M059J (cell line): ENCODE data around the gene GAK. TPM values are rescaled to one million over a fixed set of nuclear protein-coding genes. Genes with fewer than 3 reads are reported as not detected.
"Not testable (repeated sequence)": the region's sequence is repeated elsewhere in the genome, so short reads cannot be mapped to it uniquely, and the experiment has no call there.

Source experiments
- DNase-seq: peaks from one replicate; pipeline ENCODE4 v3.0.0-alpha.2; 2012; ENCODE audit warnings: low read depth
- total RNA-seq: library from RNA; depleted of rRNA; stranded (reverse); fragments of >200 nt; shearing (Covaris generic); gene quantifications from 2 replicates; pipeline ENCODE4 v1.2.3, GENCODE V29; 2014

GAK gene
- total RNA-seq, 1 experiment from 2014 or later = 67.5 TPM

GRCh38 chr4:952881-953573 is 20.9 kb upstream of the GAK start:
- no peak for DNase-seq

DNA sequence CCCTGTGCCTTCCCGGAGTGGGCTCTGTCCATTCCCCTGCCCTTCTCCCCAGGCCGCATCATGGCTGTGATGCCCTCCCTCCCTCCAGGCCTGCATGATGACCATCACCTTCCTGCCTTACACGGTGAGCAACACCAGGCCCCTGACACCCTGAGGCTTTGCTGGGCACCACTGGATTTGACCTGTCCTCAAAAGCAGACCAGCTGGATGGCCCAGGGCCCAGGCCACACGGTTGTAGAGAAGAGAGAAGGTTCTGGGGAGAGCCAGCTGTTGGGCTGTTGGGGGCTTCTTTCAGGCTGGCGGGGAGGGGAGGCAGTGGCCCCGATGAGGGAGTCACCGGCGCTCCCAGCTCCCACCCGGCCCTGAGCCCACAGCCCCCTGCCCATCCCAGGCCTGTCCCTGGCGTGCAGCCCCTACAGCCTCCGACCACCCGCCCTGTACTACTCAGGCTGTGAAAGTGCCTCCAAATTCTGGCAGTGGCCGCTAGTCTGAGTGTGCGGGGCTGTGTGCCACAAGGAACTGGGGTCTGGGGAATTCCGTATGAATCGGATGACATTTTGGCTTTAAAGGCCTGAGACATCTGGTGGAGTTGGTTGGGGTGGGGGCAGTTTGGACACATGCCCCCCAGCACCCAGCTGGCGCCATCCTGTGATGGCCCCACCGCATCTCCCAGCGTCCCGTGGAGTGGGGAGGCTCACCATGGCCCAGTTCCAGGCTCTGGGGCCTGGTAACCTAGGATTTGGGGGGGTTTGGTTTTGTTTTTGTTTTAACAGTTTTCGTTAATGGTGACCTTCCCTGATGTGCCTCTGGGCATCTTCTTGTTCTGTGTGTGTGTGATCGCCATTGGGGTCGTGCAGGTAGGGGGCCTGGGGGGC is 19.7 kb upstream of the GAK start:
- no peak for DNase-seq

GRCh38 chr4:951186-951585 is 19.1 kb upstream of the GAK start:
- no peak for DNase-seq

GRCh38 chr4:950136-951020 is 18.3 kb upstream of the GAK start:
- DNase-seq = no peak

GRCh38 chr4:949656-950055 is 17.5 kb upstream of the GAK start:
- no peak for DNase-seq

- no peak for DNase-seq
These were observed 16.8 kb upstream of the GAK start for GRCh38 chr4:948936-949300.

- DNase-seq = no peak
These were observed 16.2 kb upstream of the GAK start for GRCh38 chr4:948101-948935.

GRCh38 chr4:947491-947971 is 15.4 kb upstream of the GAK start:
- DNase-seq = no peak

DNA sequence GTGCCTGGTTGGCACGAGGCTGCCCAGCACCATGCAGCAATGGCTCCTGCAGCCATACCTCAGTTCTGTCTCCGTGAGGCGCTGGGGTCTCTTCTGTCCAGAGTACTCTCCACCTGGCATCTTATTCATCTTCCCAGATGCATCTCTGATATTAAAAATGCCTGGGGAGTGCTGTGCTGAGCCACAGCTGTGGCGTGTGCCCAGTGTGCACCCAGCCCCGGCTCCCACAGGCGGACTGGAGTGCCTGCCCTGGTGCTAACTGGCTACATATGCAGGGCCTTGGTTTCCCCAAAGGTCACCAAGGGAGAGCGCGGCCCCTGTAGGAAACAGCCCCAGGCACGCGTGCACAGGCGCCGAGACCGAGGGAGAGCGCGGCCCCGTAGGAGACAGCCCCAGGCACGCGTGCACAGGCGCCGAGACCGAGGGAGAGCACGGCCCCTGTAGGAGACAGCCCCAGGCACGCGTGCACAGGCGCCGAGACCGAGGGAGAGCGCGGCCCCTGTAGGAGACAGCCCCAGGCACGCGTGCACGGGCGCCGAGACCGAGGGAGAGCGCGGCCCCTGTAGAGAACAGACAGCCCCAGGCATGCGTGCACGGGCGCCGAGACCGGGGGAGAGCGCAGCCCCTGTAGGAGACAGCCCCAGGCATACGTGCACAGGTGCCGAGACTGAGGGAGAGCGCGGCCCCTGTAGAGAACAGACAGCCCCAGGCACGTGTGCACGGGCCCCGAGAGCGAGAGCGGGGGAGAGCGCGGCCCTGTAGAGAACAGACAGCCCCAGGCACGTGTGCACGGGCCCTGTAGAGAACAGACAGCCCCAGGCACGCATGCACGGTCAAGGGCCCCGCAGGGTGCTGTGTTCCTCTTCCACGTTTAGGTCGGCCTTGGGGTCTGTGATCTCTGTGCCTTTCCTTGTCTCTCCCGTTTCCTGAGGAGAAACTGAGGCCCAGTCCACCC is 14.7 kb upstream of the GAK start:
- DNase-seq = no peak

GRCh38 chr4:946103-946450 is 14.0 kb upstream of the GAK start:
- no peak for DNase-seq

DNA sequence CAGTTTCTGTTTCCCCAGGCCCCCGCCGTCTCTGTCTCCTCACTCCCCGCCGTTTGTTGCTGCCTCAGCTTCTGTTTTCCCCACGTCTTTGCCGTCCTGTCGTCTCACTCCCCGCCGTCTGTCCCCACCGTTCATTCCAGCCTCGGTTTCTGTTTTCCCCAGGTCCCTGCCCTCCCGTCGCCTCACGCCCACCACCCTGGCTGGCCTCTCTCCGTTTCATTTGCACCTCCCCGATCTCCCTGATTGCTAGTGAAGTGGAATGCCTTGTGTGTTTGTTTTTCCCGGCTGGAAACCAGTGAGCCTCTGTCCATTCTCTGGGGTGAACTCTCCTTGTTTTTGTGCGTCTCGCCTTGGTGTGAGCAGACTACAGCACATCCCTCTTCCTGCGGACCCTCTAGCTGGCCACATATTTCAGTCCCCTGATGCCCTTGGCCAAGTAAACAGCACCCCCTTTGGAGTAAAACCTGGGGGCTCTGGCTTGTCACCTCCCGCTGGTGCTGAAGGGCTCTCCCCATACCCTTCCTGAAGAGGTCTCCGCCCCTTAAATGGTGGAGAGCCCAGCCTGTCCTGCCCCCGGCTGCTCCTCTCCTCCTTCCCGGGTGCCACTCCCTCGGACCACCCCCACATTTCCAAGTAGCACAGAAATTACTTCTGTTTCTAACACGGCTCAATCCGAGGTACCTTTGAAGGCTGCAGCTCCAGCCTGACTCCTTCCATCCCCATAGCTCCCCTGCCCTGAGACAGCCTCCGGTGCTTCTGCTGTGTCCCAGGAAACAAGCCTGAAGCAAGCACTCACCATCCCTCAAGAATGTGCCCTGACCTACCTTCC is 13.4 kb upstream of the GAK start:
- DNase-seq = no peak

GRCh38 chr4:939508-939907 is 7.4 kb upstream of the GAK start:
- not testable (repeated sequence) for DNase-seq

DNA sequence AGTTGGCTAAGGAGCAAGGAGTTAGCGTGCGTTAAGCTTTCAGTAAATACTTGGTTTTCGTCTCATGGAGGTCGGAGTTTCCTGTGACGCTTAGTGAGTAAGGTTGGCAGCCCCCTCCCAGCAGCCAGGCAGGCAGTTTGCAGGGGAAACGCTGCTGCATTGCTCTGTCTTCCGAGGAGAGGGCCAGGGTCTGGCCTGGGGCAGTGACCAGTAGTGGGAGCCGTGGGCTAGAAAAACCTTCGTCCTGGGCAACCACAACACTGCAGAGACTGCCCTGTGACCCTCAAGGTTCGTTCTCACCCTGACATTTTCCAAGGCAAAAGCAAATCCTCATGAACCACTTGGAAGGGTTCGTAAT is 576 bp upstream of the GAK start:
- DNase-seq = no peak

GRCh38 chr4:931194-931959 is 739 bp downstream of the GAK start:
- peak; percentile 73 for DNase-seq

GRCh38 chr4:930827-931193 is 1.3 kb downstream of the GAK start:
- DNase-seq = no peak

GRCh38 chr4:930028-930551 is 2.0 kb downstream of the GAK start:
- no peak for DNase-seq

DNA sequence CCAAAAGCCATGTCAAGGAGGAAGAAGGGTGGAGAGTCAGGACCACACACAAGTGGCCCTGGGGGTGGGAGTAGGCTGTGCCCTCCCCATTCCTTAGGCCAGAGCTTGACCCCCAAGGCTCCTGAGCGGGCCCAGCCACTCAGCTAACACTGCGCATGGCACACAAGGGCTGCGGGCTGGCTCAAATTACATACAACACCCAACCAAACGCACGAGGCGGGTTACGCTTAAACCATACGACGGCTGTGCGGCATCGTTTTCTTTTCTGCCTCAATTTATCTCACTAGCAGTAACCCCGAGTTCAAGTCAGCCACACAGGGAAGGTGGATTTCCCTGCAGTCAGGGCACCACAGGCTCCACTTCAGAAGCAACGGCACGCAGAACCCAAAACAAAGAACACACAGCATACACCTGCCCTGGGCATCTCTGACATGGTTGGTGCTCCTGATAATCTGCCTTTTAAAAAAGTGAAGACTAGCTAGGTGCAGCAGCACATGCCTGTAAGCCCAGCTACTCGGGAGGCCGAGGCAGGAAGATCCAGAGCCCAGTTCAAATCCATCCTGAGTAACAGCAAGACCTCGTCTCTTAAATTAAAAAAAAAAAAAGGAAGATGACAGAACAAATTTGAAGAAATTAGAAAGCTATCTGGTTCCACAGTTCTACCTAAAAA is 2.9 kb downstream of the GAK start:
- no peak for DNase-seq

- not testable (repeated sequence) for DNase-seq
These were observed 4.5 kb downstream of the GAK start for GRCh38 chr4:927566-927965.
